HCT116 (cell line): ENCODE measurements around the gene TOM1.

Experiments used
- ATF3 ChIP-seq: IDR thresholded peaks from 2 replicates; pipeline ENCODE4 v1.6.1; 2012
- CTCF ChIP-seq, 3 experiments: fragments of 200-600 bp in 1 of 3; sonication (generic) in 1 of 3; IDR thresholded peaks in 2 of 3; conservative IDR thresholded peaks in 1 of 3; 2 replicates each; pipeline ENCODE4 v1.5.1; 2012 to 2017; ENCODE audit warnings: low read depth in 2 of 3, low read length in 2 of 3, antibody characterized with exemption in 1 of 3, borderline replicate concordance in 1 of 3, control low read depth in 1 of 3, mild to moderate bottlenecking in 1 of 3, mixed read lengths in 1 of 3, mixed run types in 1 of 3, moderate library complexity in 1 of 3; ENCODE audit not compliant: insufficient read depth in 1 of 3
- POLR2A ChIP-seq: IDR thresholded peaks from 2 replicates; pipeline ENCODE4 v1.7.0; 2011; ENCODE audit warnings: borderline replicate concordance; ENCODE audit not compliant: insufficient read depth, insufficient read length; ENCODE audit errors: extremely low read depth
- SIN3A ChIP-seq: IDR thresholded peaks from 2 replicates; pipeline ENCODE4 v1.6.1; 2012; ENCODE audit warnings: low read depth
- ZNF274 ChIP-seq: fragments of 200-500 bp; sonication (Bioruptor generic); IDR thresholded peaks from 2 replicates; pipeline ENCODE4 v1.6.1; 2014; ENCODE audit warnings: mild to moderate bottlenecking, low read depth, low read length, inconsistent platforms

- no peak for TF ChIP-seq POLR2A
- TF ChIP-seq ATF3, result no peak
- TF ChIP-seq CTCF (IDR thresholded peaks at IDR 0.05 in 2 of 3, conservative IDR thresholded peaks at IDR 0.05 in 1 of 3; ENCODE audit: borderline replicate concordance in 1 of 3, insufficient read depth in 1 of 3, low read depth in 2 of 3, low read length in 2 of 3), result no peak
- TF ChIP-seq ZNF274, result no peak
- no peak for TF ChIP-seq SIN3A
Measured at GRCh38 chr22:35327690-35328471, 28.2 kb downstream of the TOM1 start.
